ENCODE results near the gene PURB.
A peak's percentile ranks its signal among the peaks of the same experiment; 100 is the strongest.
"Not testable (repeated sequence)": the region's sequence is repeated elsewhere in the genome, so short reads cannot be mapped to it uniquely, and the experiment has no call there.

PURB gene

DNA sequence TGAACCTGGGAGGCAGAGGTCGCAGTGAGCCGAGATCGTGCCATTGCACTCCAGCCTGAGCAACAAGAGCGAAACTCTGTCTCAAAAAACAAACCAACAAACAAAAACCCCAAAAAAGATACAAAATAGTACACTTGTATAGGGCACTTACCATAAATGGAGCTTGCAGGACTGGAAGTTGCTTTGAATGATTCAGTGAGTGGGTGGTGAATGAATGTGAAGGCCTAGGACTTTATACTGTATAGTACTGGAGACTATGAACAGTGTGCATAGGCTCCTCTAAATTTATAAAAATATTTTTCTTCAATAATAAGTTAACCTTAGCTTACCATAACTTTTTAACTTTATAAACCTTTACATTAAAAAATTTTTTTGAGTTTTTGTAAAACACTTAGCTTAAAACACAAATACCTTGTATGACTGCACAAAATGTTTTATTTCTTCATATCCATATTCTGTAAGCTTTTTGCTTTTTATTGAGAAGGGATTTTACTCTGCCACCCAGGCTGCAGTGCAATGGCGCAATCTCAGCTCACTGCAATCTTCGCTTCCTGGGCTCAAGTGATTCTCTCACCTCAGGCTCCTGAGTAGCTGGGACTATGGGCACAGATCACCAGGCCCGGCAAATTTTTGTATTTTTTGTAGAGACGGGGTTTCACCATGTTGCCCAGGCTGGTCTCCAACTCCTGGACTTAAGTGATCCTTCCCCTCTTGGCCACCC is 30.5 kb downstream of the PURB start:
- FAIRE-seq (no peak), DNase-seq (ENCODE audit: low spot score) (no peak)

DNA sequence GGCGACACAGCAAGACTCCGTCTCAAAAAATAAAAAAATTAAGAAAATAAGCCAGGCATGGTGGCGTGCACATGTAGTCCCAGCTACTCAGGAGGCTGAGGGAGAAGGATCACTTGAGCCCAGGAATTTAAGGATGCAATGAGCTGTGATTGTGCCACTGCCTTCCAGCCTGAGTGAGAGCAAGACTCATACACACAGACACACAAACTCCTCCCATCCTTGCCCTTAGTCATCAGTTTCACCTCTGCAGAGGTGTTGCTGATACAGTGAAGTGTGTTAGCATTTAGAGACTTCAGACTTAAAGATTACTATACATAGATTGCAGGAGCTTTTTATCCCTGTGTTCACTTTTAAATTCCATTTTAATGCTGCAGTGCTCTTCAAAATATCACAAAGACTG is 31.9 kb downstream of the PURB start:
- FAIRE-seq (no peak), DNase-seq (ENCODE audit: low spot score) (no peak)

DNA sequence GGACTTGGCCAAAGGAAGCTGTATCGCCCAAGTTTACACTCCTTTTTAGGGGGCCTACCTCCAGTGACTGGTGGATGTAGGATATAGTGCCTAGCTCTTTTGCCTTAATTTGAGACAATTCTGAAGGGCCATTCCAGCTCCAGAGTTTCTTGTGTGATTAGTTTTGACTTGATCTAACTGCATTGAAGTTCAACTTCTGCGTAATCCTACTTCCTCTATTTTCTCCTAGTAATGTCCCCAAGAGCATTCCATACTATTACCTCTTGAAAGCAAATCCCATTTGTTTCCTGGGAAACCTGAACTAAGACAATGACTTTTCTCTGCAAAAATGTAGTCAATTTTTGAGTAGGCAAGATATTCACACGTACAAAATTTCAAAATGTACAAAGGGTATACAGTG is 32.7 kb downstream of the PURB start:
- FAIRE-seq = no peak
- DNase-seq (ENCODE audit: low spot score) = no peak

DNA sequence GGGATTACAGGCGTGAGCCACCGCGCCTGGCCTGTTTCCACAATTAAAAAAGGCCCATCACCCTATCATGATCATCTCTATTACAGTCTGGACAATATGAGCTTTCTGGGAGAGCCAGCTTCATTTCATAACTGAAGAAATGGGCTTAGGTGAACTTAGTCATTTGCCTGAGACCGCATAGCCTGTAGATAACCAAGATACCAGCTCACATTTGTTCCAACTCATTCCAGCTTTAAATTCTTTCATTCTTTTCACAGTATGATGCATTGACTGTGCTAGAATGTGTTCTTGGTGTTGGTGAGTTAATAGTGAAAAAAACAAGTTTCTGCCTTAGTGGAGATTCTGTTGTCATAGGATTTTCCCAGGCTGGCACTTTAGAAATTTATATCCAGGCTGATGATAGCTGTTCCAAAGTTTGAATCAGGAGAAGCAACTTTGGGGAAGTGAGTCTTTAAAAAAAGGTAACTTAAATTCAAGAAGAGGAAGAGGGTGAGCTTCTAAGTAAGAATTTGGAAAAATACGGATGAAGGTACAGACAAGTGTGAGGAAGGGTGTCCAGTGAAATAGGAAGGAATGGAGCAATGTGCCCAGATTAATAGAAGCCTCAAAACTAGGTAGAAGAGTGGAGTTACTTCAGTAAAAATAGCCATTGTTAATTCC is 35.3 kb downstream of the PURB start:
- DNase-seq (ENCODE audit: low spot score) = no peak
- FAIRE-seq = no peak

DNA sequence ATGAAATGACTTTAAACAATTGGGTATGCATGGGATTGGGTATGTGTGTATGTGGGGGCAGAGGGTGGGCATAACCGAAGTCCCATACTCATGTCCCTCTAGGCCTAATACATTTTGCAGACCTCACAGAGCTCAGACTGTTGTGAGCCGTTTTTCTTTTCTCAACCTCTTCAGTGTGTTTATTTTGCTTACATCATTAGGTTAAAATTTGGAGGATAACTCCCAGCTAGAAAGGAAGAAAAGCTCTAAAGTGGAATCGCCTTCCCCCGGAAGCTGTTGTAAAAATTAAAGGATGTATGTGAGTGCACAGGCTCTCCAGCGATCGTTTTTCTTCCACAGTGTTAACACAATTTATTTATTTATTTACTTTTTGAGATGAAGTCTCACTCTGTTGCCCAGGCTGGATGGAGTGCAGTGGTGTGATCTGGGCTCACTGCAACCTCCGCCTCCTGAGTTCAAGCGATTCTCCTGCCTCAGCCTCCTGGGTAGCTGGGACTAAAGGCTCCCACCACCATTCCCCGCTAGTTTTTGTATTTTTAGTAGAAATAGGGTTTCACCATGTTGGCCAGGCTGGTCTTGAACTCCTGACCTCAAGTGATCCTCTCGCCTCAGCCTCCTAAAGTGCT is 36.0 kb downstream of the PURB start:
- FAIRE-seq (no peak), DNase-seq (ENCODE audit: low spot score) (no peak)

DNA sequence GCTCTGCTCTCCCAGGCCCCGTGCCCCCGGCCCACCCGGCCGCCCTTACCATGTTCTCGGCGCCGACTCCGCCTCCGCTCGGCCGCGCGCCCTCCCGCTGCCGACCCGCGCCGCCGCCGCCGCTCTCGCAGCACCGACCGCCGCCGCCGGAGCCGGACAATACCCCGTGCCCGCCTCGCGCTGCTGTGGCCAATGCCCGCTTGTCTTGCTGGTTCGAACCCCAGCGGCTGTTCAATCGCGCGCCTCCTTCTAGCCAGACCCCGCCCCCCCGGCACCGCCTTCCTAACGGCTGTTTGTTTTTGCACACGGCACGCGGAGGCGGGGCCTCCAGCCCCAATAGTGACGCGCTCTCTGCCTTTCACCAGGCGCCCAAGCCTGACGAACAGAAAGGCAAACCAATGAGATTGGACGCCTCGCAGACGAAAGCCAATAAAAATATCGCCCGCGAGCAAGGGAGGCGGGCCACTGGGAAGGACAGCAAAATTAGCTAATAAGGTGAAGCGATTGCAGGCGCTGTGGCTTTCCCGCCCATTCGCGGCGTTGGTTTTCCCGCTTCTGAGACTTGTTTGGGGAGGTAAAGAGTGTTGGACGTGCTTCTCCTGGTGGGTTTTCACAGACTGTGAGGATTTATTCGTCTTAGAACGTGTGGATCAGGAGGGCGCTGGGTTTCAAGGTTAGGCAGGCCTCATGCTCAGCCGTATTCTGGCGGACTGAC is 37.3 kb downstream of the PURB start, which contains the start of gene H2AZ2:
Gene H2AZ2 (minus strand): TSS at position 168 of the 715 bp plus-strand sequence. CDS start 116 bp downstream, at position 52.
- DNase-seq (ENCODE audit: low spot score) (peak; percentile 100), FAIRE-seq (peak; percentile 94)

DNA sequence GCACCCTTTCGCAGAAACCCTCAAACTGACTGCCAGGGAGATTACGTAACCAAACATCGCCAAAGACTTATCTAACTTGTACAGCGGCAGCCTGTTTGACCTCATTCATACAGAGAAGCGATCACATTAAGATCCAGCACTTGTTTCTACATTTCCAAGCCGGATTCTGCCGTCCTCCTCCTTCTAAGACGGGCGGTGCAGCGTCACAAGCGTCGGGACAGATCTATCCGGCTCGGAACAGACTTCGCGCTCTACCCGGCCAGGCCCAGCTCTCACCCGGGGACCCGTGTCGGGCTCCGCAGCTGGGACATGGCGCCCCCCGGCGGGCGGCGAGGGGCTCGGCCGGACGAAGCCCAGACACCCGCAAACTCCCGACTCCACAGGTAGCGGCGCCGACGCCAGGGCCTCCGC is 37.8 kb downstream of the PURB start:
- FAIRE-seq (no peak), DNase-seq (ENCODE audit: low spot score) (peak; percentile 70)

DNA sequence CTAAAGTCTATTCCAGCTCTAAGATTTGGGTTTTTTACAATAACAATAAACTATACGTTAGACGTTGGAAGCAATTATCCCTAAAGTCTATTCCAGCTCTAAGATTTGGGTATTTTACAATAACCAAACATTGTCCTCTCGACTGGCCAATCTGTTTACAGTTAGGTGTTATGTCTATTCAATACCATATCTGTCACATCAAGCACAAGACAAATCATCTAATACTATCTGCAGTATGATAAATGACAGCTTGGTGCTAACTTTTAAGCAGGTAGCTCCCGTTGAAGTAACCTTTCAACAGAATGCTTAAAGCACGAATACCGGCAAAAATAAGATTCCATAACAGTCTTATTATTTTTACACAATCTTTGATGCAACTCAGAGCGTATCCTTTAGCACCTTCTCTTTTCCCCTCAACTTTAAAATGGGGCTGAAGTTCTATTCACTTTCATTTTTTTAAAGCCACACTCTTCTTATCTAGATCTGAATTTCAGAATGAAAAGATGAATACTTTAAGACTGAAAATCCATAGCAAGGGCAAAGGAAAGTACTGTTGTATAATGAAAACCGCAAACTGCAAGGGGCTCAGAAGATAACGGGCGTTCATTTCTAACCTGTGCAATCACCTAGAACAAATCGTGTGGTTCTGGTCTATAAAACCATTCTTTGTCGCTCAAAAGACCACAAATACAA is 38.4 kb downstream of the PURB start:
- FAIRE-seq (peak; percentile 63), DNase-seq (ENCODE audit: low spot score) (no peak)

DNA sequence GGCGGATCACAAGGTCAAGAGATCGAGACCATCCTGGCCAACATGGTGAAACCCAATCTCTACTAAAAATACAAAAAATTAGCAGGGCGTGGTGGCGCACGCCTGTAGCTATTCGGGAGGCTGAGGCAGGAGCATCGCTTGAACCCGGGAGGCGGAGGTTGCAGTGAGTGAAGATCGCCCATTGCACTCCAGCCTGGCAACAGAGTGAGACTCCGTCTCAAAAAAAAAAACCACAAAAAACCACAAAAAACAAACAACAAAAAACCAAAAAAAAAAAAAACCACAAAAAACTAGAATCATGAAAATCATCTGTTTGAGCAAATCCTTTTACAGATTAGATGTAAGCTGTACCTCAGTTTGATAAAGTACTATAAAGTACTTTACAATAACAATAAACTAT is 38.9 kb downstream of the PURB start:
- FAIRE-seq = not testable (repeated sequence)

DNA sequence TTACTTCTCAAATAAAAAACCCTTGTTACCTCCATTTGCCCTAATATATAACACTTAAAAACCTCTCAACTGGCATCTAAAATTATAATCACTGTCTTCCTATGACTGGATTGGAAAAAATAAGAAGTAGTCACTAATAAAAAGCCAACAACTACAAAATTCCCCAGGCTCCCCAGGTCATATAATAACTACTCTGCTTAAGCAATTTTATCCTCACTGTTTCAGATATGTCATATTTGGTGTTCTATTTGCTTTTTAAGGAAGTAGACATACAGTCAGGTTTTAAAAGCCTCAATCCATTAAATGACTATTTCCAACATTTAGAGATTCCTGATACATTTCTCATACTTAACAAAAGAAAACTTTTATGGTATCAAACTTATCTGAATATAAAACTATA is 39.9 kb downstream of the PURB start:
- DNase-seq (ENCODE audit: low spot score) (no peak), FAIRE-seq (peak; percentile 15)

More for the DNA sequence above, 38.9 kb downstream of the PURB start:
- DNase-seq (ENCODE audit: low spot score) = not testable (repeated sequence)

DNA sequence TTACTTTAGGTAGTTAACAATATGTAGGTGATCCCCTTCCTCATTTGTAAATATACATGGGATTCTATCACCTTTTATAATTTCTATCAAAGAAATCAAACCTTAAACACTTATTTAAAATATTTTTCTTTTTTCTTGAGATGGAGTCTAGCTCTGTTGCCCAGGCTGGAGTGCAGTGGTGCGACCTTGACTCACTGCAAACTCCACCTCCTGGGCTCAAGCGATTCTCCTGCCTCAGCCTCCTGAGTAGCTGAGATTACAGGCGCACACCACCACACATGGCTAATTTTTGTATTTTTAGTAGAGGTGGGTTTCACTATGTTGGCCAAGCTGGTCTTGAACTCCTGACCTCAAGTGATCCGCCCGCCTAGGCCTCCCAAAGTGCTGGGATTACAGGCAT is 41.9 kb downstream of the PURB start:
- FAIRE-seq; DNase-seq (ENCODE audit: low spot score): not testable (repeated sequence)

DNA sequence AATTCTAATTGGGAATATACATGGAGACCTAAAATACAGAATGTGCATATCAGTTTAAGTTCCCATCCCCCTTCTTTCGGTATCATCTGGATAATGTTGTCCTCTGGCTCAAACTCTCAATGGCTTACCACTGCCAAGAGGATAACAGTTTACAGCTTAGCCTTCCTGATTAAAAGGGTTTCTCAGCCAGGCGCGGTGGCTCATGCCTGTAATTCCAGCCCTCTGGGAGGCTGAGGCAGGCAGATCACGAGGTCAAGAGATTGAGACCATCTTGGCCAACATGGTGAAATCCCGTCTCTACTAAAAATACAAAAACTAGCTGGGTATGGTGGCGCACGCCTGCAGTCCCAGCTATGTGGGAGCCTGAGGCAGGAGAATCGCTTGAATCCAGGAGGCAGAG is 42.7 kb downstream of the PURB start:
- not testable (repeated sequence) for DNase-seq (ENCODE audit: low spot score); FAIRE-seq

DNA sequence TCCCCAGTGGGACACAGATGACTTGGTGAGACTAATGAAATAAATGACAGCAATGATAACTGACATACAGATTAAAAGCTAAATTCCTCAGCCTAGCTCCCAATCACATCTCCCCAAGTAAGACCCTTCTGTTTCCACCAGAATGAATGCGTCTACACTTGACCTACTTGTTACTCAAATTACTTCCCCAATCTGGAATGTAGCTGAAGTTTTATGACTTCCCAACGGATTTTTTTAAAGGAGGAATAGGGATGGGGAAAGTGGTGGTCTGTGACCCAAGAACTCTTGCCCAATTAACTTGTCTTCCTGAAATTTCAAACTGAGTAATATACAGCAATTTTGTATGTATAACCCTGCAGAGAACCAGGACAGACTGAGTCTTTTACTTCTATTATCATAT is 46.6 kb downstream of the PURB start:
- no peak for FAIRE-seq
- DNase-seq (ENCODE audit: low spot score) = no peak

DNA sequence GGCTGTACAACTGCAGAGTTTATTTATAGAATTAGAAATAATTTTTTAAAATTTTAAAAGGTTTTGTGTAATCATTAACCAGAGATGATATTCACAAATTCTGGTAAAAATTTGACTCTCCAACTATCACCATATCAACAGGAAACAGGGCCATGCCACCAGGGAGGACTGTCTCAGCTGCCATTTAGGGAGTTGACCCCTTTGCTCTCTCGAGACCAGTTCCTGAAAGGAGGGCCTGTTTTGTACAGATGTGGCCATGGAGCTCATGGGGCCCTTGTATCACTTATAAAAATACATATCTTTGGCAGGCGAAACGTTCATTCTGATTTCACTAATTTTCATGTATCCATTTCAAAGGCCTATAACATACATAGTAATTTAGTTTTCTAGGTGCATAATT is 57.8 kb downstream of the PURB start:
- no peak for FAIRE-seq
- no peak for DNase-seq (ENCODE audit: low spot score)
